ENCODE measurements around the gene FOXD3. TPM values are rescaled to one million over a fixed set of nuclear protein-coding genes. Genes with fewer than 3 reads are reported as not detected.

Gene FOXD3
- total and polyA plus RNA-seq, 5 donors = 0.38 to 1.6 (median 0.80) TPM

DNA sequence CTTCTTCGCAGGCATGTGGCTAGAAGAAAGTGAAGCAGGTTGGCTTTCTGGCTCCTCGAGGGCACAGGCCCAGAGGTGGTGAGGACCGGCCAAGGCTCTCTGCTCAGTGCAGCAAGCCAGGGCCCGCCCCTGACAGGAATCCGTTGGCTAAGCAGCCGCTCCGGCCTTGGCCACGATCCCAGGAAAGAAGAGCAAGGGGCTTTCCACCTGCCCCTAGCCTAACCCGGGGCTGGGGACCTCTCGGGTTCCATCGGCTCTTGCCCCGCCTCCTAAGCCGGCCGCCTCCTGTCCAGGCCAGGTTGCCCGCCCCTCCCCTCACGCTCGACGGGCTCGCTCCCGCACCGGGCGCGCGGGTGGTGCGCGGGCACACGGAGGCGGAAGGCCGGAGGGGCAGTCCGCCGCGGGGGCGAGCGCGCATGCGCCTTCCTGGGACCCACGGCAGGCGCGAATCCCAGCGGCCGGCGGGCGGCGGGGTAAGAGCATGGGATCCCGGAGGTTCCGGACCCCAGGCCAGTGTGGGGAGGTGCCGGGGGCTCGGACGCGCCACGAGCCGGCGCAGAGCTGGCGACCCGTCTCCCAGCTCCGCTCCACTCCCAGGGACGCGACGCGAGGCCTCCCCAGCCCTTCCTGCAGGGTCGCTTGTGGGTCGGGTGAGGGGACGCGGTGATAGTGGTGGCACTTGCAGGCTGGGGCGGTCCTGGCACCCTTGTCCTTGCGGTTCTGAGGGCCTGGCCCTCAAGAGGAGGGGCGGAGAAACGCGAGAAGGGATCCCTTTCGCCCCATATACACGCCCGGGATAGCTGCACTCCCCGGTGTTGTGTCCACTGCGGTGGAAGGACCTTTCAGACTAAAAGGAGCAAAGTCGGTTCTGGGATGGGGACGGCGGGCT is 45.1 kb downstream of the FOXD3 start, which contains the start of gene ALG6:
ALG6 (plus strand) TSS at position 413 of the 889 bp plus-strand sequence. CDS start 3,351 bp downstream, outside the sequence.
- Histone ChIP-seq H3K27me3 (ENCODE audit: control insufficient read depth, insufficient read depth) (no peaks in the 10 kb centered on the region), H3K27ac (ENCODE audit: low read length) (peak within 1 kb of the TSS; percentile 22), H3K4me1 (ENCODE audit: control insufficient read depth, insufficient read depth, low read length) (no peaks in the 10 kb centered on the region), H3K9me3 (ENCODE audit: control insufficient read depth, low read length) (no peaks in the 10 kb centered on the region), H3K4me3 (ENCODE audit: low read length) (peak within 1 kb of the TSS; percentile 52)
- ATAC-seq (peak; percentile 99 to 100), DNase-seq (peak; percentile 95 to 99 (median 98))
- under 1% methylated on average over 77 of the region's 77 CpGs for WGBS
- intact Hi-C loops (cut with DNase I) = no loop called here

- no peak for DNase-seq
- Histone ChIP-seq H3K4me1 (ENCODE audit: control insufficient read depth, insufficient read depth, low read length) (no peaks in the 10 kb centered on the region), H3K9me3 (ENCODE audit: control insufficient read depth, low read length) (no peaks in the 10 kb centered on the region), H3K27me3 (ENCODE audit: control insufficient read depth, insufficient read depth) (no peaks in the 10 kb centered on the region), H3K4me3 (ENCODE audit: low read length) (peak overlapping the region; percentile 52), H3K27ac (ENCODE audit: low read length) (peak overlapping the region; percentile 13)
- 6% methylated on average over 10 of the region's 10 CpGs for WGBS
- no peak for ATAC-seq
- intact Hi-C loops (cut with DNase I) = no loop called here
These were observed 45.8 kb downstream of the FOXD3 start for GRCh38 chr1:63368131-63368530.

Small RNAs within 50 kb of the gene (microRNA-seq; reads per million reads assigned to microRNA genes)
- gene MIR6068 = 0 to 0.54 reads per million in 2 donors

Other genes with a start within 250 kb of the FOXD3 start
- 1 to 10 TPM; 5.0 to 6.2 (median 5.6) TPM for gene ALG6, start 45.1 kb downstream of the FOXD3 start, total RNA-seq
- 5.4 TPM for gene ALG6, start 45.1 kb downstream of the FOXD3 start, polyA plus RNA-seq
- gene ITGB3BP, start 200.7 kb downstream of the FOXD3 start, total RNA-seq = 10 to 100 TPM in 2 of 4 donors, 1 to 10 TPM in 2; 5.7 to 16.7 (median 10.6) TPM
- gene ITGB3BP, start 200.7 kb downstream of the FOXD3 start, polyA plus RNA-seq = 7.6 TPM
- gene EFCAB7, start 201.0 kb downstream of the FOXD3 start, total RNA-seq = 10 to 100 TPM in 3 of 4 donors, 1 to 10 TPM in 1; 6.4 to 16.7 (median 13.0) TPM
- 11.0 TPM for gene EFCAB7, start 201.0 kb downstream of the FOXD3 start, polyA plus RNA-seq

Measured in right cardiac atrium (tissue), 5 donors.